H4 (cell line): ENCODE results near the gene TXNRD1. TPM values are rescaled to one million over a fixed set of nuclear protein-coding genes. Genes with fewer than 3 reads are reported as not detected.
"Not testable (repeated sequence)": the region's sequence is repeated elsewhere in the genome, so short reads cannot be mapped to it uniquely, and the experiment has no call there.

Source experiments
- DNase-seq: peaks from one replicate; pipeline ENCODE4 v3.0.0-alpha.2; 2015; ENCODE audit warnings: low spot score
- total RNA-seq: library from RNA; depleted of rRNA; stranded (reverse); fragments of >200 nt; shearing (Covaris generic); gene quantifications from 2 replicates; pipeline ENCODE4 v1.2.3, GENCODE V29; 2014

The TXNRD1 gene
- total RNA-seq, 1 experiment from 2014 or later, result 701 TPM

- DNase-seq, result no peak
Measured at GRCh38 chr12:104190641-104191176, 24.9 kb upstream of the TXNRD1 start.

- DNase-seq, result no peak
Measured at GRCh38 chr12:104197264-104197663, 18.3 kb upstream of the TXNRD1 start.

- no peak for DNase-seq
Measured at GRCh38 chr12:104199964-104200363, 15.6 kb upstream of the TXNRD1 start.

- DNase-seq, result peak; percentile 71
Measured at GRCh38 chr12:104201238-104202001, 14.2 kb upstream of the TXNRD1 start.

- no peak for DNase-seq
Measured at GRCh38 chr12:104204690-104205480, 10.7 kb upstream of the TXNRD1 start.

- DNase-seq, result no peak
Measured at GRCh38 chr12:104207416-104208205, 8.0 kb upstream of the TXNRD1 start.

GRCh38 chr12:104212516-104212915, 3.1 kb upstream of the TXNRD1 start:
- DNase-seq, result peak; percentile 21

- DNase-seq, result peak; percentile 97
Measured at GRCh38 chr12:104213952-104214351, 1.6 kb upstream of the TXNRD1 start.

- no peak for DNase-seq
Measured at GRCh38 chr12:104216521-104216924, 944 bp downstream of the TXNRD1 start.

- not testable (repeated sequence) for DNase-seq
Measured at GRCh38 chr12:104218506-104218905, 2.9 kb downstream of the TXNRD1 start.

- peak; percentile 40 for DNase-seq
Measured at GRCh38 chr12:104218935-104219334, 3.4 kb downstream of the TXNRD1 start.

GRCh38 chr12:104219361-104219892, 3.8 kb downstream of the TXNRD1 start:
- peak; percentile 99 for DNase-seq

- DNase-seq, result peak; percentile 90
Measured at GRCh38 chr12:104219908-104220404, 4.4 kb downstream of the TXNRD1 start.

GRCh38 chr12:104220931-104221330, 5.4 kb downstream of the TXNRD1 start:
- DNase-seq, result no peak

- DNase-seq, result no peak
Measured at GRCh38 chr12:104222976-104223375, 7.4 kb downstream of the TXNRD1 start.

GRCh38 chr12:104223712-104224111, 8.1 kb downstream of the TXNRD1 start:
- DNase-seq, result no peak

- no peak for DNase-seq
Measured at GRCh38 chr12:104226672-104227071, 11.1 kb downstream of the TXNRD1 start.

GRCh38 chr12:104230304-104231095, 14.9 kb downstream of the TXNRD1 start:
- no peak for DNase-seq

- DNase-seq, result no peak
Measured at GRCh38 chr12:104232609-104233280, 17.2 kb downstream of the TXNRD1 start.

GRCh38 chr12:104234926-104235499, 19.4 kb downstream of the TXNRD1 start:
- DNase-seq, result no peak
